Esophagus squamous epithelium (tissue), 5 donors: ENCODE data around the gene THOC5. TPM values are rescaled to one million over a fixed set of nuclear protein-coding genes. Genes with fewer than 3 reads are reported as not detected.

Source experiments
- DNase-seq: peaks from one replicate; lab custom pipeline; 2025; lab: John Stamatoyannopoulos, UW
- H3K27ac ChIP-seq, 4 donors: fragments of 200-600 bp; sonication (generic); one replicate each; pipeline ENCODE4 v1.5.1; 2016 to 2019; ENCODE audit warnings: mild to moderate bottlenecking in 1 of 4
- H3K27me3 ChIP-seq, 4 donors: fragments of 200-600 bp; sonication (generic); 1 replicate in 3 of 4; 2 replicates in 1 of 4; pipeline versions ENCODE4 v1.5.1 to v1.6.0; 2017 to 2021; ENCODE audit warnings: antibody characterized with exemption in 1 of 4
- H3K36me3 ChIP-seq, 3 donors: fragments of 200-600 bp; sonication (generic); one replicate each; pipeline ENCODE4 v1.5.1; 2016 to 2019
- H3K4me1 ChIP-seq, 3 donors: fragments of 200-600 bp; sonication (generic); one replicate each; pipeline ENCODE4 v1.5.1; 2017 to 2019
- H3K4me3 ChIP-seq, 4 donors: fragments of 200-600 bp; sonication (generic); 1 replicate in 3 of 4; 2 replicates in 1 of 4; pipeline ENCODE4 v1.5.1; 2016 to 2019; ENCODE audit warnings: mild to moderate bottlenecking in 2 of 4, moderate library complexity in 1 of 4
- H3K9me3 ChIP-seq, 3 donors: fragments of 200-600 bp; sonication (generic); one replicate each; pipeline ENCODE4 v1.5.1; 2016 to 2019
- CTCF ChIP-seq, 6 experiments: fragments of 450-650 bp in 4 of 6; fragments of 200-600 bp in 2 of 6; sonication (generic) in 2 of 6; IDR thresholded peaks; one replicate each; pipeline ENCODE4 v1.5.1; 2016 to 2019; ENCODE audit warnings: antibody characterized with exemption in 6 of 6, mild to moderate bottlenecking in 4 of 6, moderate library complexity in 4 of 6
- POLR2A ChIP-seq, 4 donors: fragments of 450-650 bp; IDR thresholded peaks; one replicate each; pipeline ENCODE4 v1.6.1; 2017; ENCODE audit warnings: antibody characterized with exemption in 4 of 4, mild to moderate bottlenecking in 4 of 4, moderate library complexity in 3 of 4
- WGBS, 2 donors: methylation state at CpG; one replicate each; pipeline ENCODE4 v1.1.5; 2018; 5-methylcytosine and 5-hydroxymethylcytosine counted together
- intact Hi-C: fragments of 100-400 bp; cut with DNase I; formaldehyde crosslinking; loops from one replicate; pipeline ENCODE4 v1.15.0; 2022
- total RNA-seq, 4 donors: library from RNA; depleted of rRNA; stranded (reverse); fragments of >200 nt; gene quantifications; one replicate each; pipeline ENCODE4 v1.1.0, GENCODE V29; 2016
- donor health status: DM: yes; HTN: yes; CAD: no.

THOC5 gene
- total RNA-seq, 4 donors from 2014 or later, result 17.5 to 32.0 (median 25.6) TPM

GRCh38 chr22:29539105-29539504 is 14.5 kb downstream of the THOC5 start:
- no peak for DNase-seq
- TF ChIP-seq CTCF (IDR thresholded peaks at IDR 0.05) (no peak), POLR2A (IDR thresholded peaks at IDR 0.05) (no peak)
- no peak overlapping the region for H3K27ac ChIP-seq
- intact Hi-C loops, result no loop called here
- WGBS, 2 donors, result 81% methylated on average over 3 of the region's 3 CpGs
- H3K4me1 ChIP-seq, result no peaks in the 10 kb centered on the region
- H3K9me3 ChIP-seq, result no peaks in the 10 kb centered on the region
- no peaks in the 10 kb centered on the region for H3K27me3 ChIP-seq
- peaks cover 7 to 99% (median 63%) of the 10 kb centered on the region in 3 donors for H3K36me3 ChIP-seq
- no peak overlapping the region for H3K4me3 ChIP-seq

- WGBS, 2 donors, result 94 to 97% methylated on average over 3 of the region's 3 CpGs
- H3K27me3 ChIP-seq, result no peaks in the 10 kb centered on the region
- DNase-seq, result no peak
- no peak overlapping the region for H3K27ac ChIP-seq
- H3K4me3 ChIP-seq, result no peak overlapping the region
- TF ChIP-seq CTCF (IDR thresholded peaks at IDR 0.05) (no peak), POLR2A (IDR thresholded peaks at IDR 0.05) (no peak)
- peaks cover 7 to 100% (median 62%) of the 10 kb centered on the region in 3 donors for H3K36me3 ChIP-seq
- H3K4me1 ChIP-seq, result no peaks in the 10 kb centered on the region
- no peaks in the 10 kb centered on the region for H3K9me3 ChIP-seq
- intact Hi-C loops, result no loop called here
Measured at GRCh38 chr22:29536411-29536810, 17.1 kb downstream of the THOC5 start.

GRCh38 chr22:29531419-29531818 is 22.1 kb downstream of the THOC5 start:
- no peak for DNase-seq
- intact Hi-C loops, result no loop called here
- Histone ChIP-seq H3K36me3 (peaks cover 11 to 100% (median 70%) of the 10 kb centered on the region in 3 donors), H3K9me3 (no peaks in the 10 kb centered on the region), H3K4me1 (no peaks in the 10 kb centered on the region), H3K27ac (no peak overlapping the region), H3K27me3 (no peaks in the 10 kb centered on the region), H3K4me3 (no peak overlapping the region)
- TF ChIP-seq POLR2A (IDR thresholded peaks at IDR 0.05), result no peak
- TF ChIP-seq CTCF (IDR thresholded peaks at IDR 0.05), result no peak
- WGBS, 2 donors, result 80 to 89% methylated on average over 1 to 2 of the region's 4 CpGs

- Histone ChIP-seq H3K36me3 (peaks cover 8 to 100% (median 65%) of the 10 kb centered on the region in 3 donors), H3K4me1 (no peaks in the 10 kb centered on the region), H3K9me3 (no peaks in the 10 kb centered on the region), H3K27ac (no peak overlapping the region), H3K27me3 (no peaks in the 10 kb centered on the region), H3K4me3 (no peak overlapping the region)
- 80 to 94% methylated on average over 3 to 4 of the region's 4 CpGs for WGBS, 2 donors
- intact Hi-C loops, result no loop called here
- DNase-seq, result no peak
- no peak for TF ChIP-seq CTCF (IDR thresholded peaks at IDR 0.05)
- no peak for TF ChIP-seq POLR2A (IDR thresholded peaks at IDR 0.05)
Measured at GRCh38 chr22:29530716-29531115, 22.8 kb downstream of the THOC5 start.

- WGBS, 2 donors, result 85 to 87% methylated on average over 4 to 5 of the region's 7 CpGs
- DNase-seq, result no peak
- intact Hi-C loops, result no loop called here
Measured at GRCh38 chr22:29528144-29528543, 25.4 kb downstream of the THOC5 start.

More at GRCh38 chr22:29528144-29528543, 25.4 kb downstream of the THOC5 start:
- no peak for TF ChIP-seq POLR2A (IDR thresholded peaks at IDR 0.05)
- TF ChIP-seq CTCF (IDR thresholded peaks at IDR 0.05), result no peak
- no peaks in the 10 kb centered on the region for H3K4me1 ChIP-seq
- no peaks in the 10 kb centered on the region for H3K9me3 ChIP-seq
- no peak overlapping the region for H3K4me3 ChIP-seq
- H3K36me3 ChIP-seq, result peaks cover 20 to 100% (median 76%) of the 10 kb centered on the region in 3 donors
- no peak overlapping the region for H3K27ac ChIP-seq
- no peaks in the 10 kb centered on the region for H3K27me3 ChIP-seq
